DMS153 (cell line): ENCODE data around the gene HSD11B2.

Experiments
- DNase-seq: peaks from one replicate; lab custom pipeline; 2025; lab: John Stamatoyannopoulos, UW

Gene HSD11B2

DNA sequence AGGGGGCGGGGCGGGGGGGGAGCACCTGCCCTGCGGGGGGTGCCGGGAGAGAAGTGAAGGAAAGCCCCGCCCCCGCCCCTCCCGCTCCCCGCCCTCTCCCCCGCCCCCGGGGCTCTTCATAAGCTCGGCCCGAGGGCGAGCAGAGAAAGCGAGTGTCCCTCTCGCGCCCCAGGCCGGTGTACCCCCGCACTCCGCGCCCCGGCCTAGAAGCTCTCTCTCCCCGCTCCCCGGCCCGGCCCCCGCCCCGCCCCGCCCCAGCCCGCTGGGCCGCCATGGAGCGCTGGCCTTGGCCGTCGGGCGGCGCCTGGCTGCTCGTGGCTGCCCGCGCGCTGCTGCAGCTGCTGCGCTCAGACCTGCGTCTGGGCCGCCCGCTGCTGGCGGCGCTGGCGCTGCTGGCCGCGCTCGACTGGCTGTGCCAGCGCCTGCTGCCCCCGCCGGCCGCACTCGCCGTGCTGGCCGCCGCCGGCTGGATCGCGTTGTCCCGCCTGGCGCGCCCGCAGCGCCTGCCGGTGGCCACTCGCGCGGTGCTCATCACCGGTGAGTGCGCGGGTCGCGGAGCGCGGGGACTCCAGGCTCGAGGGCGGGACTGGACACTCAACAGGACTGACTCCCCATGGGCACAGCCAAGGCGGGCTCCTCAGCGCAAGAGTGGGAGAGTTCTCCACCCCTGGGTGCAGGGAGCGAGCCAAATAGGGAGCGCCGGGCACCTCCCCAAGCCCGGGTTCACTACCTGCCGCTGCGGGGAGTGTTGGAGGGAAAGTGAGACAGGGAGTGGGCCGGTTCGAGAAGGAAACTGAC lies at the start of gene HSD11B2:
TSS of gene HSD11B2 (plus strand) at position 145 of the 798 bp plus-strand sequence. CDS start at position 273, 128 bp downstream.
- DNase-seq, result no peak

DNA sequence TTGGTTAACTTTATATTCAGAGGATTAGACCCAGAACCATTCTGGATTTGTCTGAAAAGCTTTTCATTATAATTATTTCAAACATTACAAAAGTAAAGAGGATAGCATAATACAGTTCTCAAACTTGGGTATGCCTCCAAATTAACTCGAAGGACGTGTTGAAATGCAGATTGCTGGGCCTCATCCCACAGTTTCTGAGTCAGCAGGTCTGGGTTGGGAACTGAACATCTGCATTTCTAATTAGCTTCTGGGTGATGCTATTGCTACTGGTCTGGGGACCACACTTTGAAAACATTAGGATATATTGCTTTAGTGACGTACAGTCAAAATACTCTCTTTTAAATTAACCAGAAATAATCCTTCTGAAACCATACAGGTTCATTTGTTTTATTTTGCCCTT lies 47.6 kb upstream of the HSD11B2 start:
- DNase-seq, result no peak

DNA sequence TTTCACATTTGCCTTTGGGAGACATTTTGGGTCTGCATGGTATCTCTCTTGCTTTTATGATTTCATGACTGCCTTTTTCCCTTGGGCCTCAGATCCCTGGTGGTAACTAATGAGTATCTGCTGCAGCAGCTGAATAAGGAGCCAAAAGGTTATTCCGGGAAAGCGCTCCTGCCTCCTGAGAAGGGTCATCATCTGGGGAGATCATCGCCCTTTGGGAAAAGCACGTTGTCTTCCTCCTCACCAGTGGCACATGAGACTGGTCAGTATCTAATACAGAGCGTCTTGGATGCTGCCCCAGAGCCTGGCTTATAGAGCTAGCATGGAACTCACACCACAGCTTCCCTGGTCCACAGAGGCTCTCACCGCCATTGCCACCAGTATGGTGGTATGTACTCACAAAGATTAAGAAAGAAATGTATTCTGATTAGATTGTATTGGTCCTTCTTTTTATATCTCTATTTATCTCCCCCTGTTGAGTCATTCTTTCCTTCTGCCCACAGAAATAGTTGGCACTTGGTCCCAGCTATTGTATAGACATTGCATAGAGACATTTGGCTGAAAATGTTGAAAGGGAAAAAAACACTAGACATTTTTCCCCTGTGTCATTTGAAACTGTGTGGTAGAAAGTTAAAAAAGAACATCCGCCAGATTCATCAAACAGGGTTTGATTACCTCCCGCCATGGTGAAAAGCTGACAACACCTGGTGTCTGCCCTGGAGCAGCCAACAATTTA lies 46.0 kb upstream of the HSD11B2 start:
- DNase-seq, result no peak

DNA sequence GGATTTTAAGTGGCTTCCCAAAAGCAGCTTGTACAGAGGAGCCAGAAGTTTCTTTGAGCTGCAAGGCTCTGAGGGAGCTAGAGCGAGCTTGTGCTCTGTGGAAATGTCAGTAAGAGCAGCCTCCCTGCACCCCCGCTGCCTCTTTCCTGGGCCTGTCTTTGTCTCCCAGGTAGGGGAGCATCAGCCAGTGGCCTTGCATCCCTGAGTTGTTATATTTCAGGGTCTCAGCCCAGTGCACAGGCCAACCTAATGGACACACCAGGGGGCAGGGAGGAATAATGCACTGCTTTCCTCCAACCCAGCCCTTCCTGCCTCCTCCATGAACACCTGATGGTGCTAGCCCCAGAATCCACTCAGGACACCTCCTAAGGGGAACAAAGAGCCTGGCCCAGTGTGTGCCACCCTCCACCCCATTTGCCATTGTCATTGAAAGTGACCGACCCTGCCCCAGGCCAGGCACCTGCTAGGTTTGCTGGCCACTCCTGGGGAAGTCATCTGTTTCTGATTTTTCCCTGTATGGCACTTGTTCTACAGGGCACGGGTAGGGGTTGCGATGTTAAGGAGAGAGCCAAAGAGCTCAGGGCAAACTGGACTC lies 44.0 kb upstream of the HSD11B2 start:
- DNase-seq, result no peak

DNA sequence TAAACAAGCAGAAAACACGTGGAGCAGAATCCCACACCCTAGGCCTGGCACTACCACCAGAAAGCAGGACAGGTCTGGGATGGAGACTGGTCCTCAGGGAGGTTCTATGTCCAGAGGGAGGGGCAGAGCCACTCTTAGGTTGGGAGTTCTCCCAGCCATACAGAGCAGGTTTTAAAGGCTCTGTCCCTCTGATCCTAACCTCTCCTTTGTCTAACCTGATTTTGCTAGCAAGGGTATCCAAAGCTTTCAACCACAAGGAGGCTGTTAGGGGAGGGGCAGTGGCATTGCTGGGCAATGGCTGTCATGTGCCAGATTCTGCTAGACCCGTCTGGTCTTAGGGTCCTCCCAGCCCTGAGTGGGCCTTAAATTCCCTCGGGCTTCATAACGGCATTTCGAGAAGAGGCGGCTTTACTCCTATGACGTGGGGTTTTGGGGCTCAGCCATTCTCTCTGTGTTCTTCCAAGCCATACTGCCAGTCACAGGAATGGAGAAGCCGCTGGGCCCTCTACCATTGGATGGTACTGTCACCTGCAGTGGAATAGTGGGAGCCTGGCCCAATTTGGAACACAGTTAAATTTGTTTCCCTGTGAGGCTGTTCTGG lies 43.3 kb upstream of the HSD11B2 start:
- DNase-seq, result no peak

DNA sequence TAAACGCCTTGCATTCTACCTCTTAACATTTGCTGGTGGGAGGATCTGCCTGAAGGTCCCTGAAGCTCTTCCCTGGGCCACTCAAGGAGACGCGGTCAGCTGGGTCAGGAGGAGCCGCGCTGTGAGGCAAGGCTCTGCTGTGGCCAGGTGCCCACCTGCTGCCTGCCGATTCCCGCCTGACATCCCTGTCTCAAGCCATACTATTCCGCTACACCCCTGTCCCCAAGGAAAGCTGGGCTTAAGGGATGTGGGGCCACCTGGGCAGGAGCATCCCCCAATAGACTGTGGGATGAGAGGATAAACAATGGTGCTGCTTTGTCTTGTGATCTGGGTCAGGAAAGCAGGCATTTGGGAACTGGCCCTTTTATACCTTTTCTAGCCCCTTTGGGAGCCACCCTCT lies 42.7 kb upstream of the HSD11B2 start:
- DNase-seq, result no peak

DNA sequence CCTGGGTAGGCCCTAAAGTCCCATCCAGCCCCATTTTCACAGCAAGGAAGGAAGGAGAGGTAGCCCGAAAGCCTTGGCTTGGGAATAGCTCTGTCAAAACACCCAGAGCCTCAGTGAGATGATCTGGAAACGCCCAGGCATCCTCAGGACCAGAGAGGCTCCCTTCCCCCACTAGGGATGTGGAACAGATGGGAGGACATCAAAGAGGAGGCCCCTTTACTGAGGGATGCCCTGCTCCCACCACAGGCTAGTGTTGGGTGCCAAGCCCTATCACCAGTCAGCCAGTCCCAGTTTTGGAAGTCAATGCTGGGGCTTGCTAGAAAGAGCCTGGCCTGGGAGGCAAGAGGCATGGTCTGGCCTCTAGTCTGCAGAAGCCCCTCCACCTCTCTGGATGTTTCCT lies 42.3 kb upstream of the HSD11B2 start:
- no peak for DNase-seq

DNA sequence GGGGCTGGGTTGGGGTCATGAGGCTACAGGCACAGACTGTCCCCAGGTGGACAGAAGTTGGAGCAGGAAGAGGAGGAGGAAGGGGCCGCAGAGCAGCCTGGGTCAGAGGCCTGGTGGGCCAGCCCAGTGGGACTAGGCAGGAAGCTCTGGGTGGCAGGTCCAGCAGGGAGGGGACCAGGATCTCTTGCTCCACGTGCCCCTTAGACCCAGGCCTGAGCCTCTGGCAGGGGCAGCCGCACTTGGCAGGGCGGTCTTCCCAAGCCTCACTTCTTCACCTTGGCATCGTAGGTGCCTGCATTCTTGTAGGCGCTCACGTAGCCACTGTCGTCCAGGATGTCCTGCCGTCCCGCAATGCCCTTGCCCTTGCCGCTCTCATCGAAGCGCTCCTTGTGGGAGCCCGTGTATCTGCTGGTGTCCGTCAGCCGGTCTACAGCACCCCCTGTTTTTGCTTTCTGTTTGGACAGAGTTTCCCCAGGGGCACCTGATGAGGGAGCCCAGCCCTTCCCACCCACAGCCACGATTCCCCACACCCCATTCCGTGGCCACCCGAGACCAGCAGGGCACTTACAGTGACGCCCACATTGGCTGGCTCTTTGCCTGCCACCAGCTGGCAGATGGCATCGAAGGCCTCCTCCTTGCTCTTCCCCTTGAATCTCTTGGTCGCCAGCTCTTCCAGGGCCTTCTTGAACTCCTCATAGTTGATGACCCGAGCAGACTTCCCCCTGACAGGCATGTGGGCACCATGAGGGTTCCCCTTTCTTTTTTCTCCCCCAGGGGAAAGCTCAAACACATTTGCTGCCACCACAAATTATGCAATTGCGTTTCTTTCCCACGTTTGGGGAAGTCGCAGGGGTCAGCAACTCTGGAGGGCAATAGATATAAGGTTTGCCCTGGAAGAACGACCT lies 40.8 kb upstream of the HSD11B2 start:
- DNase-seq, result no peak

DNA sequence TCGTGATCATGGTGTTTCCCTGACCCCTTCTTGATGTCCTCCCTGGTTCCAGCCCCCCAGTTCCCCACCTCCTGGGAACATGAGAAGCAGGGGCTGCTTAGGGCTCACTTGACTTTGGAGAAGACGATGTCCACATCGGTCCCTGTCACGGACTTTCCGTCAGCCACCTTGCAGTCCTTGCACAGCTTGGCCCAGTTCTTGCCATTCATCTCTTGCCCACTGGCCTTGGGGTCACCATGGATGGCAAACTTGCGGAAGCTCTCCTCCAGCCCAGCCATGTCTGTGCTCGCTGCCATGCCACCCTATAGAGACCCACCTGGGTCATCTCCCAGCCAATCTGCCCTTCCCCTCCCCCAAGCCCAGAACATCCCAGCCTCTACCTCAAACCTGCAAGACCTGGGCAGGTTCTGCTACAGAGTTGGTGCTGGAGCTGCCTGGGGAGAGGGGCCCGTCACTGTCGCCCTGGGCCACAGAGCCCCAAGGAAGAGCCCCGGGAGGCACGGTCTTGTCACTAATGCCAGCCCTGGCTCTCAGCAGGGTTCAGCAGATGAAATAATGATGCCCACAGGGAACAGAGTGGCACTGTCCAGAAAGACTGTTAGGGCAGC lies 40.0 kb upstream of the HSD11B2 start:
- DNase-seq, result no peak

DNA sequence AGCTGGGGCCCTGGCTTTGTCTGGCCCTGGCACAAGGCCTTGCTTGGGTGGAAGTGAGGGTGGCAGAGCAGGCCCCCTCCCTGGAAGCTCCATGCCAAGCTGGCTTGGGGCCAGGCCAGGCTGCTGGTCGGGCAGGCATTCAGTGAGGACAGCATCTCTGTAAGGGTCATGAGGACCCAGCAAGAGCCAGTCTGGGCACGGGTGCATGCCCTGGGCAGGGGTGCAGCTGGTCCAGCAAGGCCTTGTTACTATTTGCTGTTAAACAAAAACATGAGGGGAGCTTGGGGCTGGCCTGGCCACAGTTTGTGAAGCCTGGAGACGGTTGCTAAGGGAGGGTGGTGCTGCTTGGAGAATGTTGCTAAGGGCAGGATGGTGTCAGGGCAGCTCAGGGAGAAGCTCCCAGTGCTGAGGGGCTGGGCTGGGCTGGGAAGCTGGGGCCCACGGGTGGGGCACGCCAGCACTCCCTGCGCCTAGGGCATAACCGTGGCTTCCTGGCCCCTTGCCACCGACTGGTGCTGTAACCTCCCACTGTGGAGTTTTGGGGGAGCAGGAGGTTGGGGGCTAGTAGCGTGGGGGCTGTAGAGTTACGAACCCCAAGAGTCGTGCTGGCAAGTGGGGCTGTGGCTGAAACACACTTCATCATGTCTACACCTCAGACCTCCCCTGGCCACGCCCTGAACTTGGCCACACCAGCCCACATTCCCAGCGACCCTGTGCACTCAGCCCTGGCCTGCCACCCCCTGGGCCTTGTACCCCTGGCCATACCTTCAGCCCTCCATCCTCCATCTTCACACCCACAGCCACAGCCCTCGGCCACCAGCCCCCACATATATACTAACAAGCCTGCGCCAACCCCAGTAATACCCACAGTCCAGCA lies 39.3 kb upstream of the HSD11B2 start:
- DNase-seq, result peak; percentile 75

DNA sequence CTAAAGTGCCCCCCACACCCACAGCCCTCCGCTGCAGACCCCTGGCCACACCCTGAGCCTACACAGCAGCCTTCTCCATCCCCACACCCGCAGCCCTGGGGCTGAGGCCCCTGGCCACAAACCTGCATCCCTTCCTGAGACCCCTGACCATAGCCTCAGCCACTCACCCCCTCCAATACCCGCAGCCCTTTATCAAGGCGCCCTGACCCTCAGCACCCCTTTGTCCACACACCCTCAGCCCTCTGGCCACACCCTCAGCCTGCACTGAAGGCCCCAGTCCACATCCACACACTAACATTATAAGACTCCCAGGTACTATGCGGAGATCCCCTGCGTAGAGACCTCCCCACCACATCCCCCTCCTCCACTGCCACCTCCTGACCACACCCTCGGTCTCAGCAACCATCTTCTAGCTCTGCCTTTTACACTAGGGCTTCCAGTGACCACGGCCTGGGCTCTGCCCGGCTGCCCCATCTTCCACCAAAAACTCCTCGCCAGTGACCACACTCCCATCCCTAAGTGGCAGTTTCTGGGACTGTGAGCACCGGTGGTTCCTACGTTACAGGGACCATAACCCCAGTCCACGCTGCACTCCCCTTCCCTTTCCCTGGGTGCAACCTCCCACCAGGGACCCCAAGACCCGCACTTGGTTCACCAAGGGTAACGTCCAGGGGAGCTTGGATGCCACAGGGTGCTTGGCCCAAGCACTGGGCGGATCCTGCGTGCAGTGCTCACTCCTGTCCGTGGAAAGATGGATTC lies 38.4 kb upstream of the HSD11B2 start:
- no peak for DNase-seq

DNA sequence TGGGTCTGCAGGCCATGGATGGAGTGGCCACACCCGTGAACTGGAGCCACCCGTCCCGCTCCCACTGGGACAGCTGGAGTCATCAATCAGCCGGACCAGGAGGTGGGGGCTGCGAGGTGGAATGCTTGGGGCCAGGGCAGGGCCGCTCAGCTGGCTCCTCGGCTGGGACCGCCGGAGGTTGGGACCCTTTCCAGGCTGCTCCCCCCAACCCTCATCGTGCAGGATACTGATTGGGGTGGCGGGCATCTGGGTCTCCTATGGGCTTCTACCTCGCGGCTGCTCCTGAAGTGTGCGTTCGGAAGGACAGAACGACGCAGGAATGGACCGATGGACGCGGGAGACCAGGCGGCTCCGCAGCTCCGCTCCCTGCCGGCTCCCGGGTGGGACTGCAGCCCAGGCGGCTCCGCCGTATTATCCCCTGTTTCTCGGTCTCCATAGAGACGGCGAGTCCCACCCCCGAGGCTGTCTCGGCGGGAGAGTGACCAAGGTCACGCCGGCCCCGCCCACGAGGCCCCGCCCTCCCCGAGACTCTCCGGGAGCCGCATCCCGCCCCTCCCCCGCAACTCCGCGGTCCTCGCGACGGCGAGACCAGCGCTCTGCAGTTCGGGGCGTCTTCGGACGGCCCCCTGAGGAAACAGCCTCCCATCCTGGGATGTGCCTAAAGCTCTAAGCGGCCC lies 37.7 kb upstream of the HSD11B2 start, which contains the start of gene TPPP3:
TSS of gene TPPP3 (minus strand) at position 388 of the 677 bp plus-strand sequence. CDS start 2,387 bp downstream, outside the sequence.
- DNase-seq, result peak; percentile 71

DNA sequence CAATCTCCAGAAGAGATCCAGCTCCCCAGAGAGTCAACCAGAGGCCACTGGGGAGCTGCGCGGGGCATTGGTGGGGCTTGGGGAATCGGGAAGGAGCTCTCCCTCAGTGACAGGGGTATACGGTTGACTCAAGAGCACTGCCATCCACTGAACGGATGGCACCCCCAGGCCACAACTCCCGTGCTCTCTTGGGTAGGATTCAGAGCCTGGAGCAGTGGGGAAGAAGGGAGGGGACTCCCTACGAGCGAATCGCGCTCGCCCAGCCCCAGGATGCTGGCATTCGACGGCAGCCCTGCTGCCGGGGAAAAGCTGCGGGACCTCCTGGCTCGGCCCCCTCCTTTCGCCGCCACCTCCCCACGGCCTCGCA lies 37.1 kb upstream of the HSD11B2 start:
- DNase-seq, result no peak

DNA sequence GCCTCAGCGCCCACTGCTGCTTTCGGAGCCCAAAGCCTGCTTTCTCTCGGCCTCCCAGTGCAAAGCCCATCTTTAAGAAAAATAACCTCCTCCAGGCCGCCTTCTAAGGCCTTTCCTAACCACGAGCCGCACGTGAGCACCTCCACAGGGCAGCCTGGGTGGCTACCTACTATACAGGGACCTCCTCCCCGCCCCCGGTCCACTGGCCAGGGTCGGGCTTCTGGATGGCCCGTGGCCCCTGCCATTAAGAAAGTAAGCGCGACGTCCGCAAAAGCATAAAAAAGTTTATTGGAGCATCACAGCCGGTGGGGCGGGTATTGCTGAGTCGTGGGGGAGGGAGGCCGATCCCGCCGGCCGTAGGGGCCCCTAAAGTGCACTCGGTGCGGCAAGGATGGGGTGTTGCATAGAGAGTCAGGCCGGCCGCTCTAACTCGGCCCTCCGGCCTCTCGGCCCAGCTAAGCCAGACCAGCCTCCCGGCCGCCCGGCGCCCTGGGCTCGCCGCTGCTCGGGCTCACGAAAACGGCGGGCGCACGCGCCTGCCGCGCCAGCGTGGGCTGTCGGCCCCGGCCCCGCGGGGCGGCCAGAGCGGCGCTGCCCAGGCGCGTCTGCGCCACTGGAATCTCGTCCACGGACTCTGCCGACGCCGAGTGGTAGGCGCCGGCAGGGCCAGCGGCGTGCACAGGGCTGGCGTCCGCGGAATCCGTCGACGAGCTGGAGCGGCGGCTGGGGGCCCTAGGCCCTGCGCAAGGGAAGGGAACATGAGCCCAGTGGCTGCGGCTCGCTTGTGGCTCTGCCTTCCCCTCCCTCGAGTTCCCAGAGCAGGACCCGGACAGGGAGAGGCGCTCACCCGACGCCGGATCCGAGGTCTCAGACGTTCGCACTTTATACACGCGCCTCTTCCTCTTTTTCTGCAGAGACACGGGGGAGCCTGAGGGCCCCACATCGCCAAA lies 36.5 kb upstream of the HSD11B2 start:
- no peak for DNase-seq

DNA sequence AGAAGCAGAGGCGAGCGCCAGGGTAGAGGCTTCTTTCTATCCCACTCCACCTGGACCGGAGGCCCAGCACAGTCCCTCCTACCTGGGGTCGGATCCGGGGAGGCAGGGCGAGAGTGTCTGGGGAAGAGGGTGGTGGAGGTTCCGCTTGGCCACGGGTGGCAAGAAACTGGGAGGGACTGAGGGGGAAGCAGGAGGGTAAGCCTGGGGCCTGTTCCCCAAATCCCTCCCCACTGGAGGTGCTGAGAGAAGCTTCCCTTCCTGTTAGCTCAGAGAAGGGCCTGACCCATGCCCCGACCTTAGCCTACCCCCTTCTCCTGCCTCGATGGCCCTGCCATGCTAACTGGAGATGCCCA lies 35.8 kb upstream of the HSD11B2 start:
- DNase-seq, result no peak

DNA sequence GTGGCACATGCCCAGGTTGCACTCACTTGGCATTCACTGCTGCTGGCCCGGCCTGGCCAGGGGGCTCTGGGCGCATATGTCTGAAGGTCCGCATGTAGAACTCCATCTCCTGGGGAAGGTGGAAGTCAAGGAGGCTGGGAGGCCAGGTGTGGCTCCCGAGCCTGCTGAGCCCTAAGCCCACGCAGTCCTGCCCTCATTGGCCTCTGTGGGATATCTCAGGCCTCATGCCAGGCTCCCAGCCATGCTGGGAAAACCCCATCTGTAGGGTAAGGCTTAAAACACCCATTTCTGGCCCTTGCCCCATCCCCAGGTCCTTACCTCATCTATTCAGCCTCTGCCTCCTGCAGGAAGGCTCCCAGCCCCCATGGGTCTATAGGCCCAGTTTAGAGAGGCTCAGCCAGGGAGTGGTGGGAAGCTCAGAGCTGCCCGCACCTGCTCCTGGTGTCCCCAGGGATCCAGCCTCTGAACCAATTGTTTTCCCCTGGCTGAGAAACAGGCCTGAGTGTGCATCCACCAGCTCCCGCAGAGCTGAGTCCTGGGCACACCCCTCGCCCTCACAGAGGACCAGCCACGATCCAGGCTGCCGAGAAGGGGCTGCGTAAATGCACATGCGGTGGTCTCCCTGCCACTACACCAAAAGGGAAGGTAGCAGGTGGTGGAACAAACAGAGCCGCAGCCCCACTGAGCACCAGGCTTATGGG lies 35.3 kb upstream of the HSD11B2 start:
- peak; percentile 95 for DNase-seq
